Activated naive CD4-positive, alpha-beta T cell (primary cell): ENCODE measurements around the gene INTS11.

Experiments used
- DNase-seq, 4 experiments: peaks; one replicate each; lab custom pipeline; 2025; lab: John Stamatoyannopoulos, UW

INTS11 gene

DNA sequence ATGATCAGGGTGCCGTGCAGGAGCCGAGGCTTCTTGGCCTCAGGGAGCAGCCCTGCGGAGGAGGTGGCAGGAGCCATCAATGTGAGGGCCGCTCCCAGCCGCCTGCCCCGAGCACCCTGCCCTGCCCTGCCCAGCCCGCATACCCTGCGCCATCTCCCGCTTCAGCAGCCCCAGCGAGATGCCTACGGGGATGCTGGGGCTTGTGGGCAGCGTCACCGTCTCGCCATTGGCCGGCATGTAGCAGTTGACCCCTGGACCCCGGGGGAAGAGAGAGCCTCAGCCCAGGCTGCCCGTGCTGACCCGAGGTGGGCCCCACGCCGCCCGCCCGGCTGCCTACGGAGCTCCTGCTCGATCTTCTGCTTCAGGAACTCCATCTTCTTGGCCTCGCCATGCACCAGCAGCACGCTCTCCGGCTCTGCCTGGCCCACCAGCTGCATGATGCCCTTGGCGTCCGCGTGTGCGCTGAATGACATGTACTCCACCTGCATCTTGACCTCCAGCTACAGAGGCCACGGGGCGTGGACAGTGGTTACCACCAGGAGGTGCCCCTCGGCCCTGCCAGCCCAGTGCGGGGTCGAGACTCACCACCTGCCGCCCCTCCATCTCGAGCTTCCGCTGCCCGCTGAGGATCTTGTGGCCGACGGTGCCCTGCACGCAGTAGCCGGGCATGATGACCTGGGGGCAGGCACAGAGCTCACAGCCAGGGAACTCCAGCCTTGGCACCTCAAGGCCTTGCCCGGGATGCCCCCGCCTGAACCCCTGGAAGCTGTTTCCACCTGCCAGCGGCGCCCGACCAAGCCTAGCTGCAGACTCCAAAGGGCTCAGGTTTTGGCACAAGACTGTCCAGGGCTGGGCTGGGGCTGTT is 11.8 kb downstream of the INTS11 start:
- DNase-seq: no peak

DNA sequence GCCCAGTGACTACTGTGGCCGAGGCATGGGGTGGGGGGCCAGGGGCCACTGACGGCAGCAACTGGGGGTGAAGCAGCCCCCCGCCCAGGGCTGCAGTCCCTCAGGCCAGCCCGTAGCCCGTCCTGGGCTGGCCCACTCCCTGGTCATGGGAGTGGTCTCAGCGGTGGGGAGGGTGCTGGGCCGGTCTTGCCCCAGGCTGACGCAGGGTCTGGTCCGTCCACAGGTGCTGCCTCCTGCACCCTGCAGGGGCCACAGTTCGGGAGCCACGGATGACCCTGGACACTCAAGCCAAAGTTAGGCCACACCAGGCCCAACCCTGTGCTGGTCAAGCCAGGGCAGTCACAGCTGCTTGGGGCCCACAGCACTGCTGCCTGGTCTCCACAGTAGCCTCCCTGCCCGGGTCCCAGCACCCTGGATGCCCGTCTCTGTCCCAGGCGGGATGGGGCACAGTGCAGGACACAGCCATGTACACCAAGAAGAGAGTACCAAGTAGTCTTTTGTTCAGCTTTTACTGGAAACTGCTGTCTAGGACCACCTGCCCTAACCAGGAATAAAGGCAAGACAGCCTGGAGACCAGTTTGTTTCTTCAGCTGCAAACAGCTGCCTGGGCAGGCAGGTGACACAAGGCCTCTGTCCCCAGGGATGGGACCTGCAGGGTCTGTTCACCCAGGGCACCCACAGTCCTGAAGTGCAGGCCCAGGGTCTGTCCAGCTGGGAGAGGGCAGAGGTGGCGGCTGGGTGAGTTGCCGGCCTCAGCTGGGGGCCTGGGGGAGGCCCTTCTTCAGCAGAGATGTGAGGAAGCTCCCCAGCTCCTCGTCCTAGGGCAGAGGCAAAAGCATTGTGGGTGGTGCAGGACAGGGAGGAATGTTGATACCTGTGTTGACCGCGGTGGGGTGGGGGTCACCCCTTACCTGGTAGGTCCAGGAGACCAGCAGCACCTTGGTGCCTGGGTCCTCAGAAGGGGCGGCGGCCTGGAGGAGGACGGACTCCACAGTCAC is 13.1 kb downstream of the INTS11 start:
- no peak for DNase-seq

DNA sequence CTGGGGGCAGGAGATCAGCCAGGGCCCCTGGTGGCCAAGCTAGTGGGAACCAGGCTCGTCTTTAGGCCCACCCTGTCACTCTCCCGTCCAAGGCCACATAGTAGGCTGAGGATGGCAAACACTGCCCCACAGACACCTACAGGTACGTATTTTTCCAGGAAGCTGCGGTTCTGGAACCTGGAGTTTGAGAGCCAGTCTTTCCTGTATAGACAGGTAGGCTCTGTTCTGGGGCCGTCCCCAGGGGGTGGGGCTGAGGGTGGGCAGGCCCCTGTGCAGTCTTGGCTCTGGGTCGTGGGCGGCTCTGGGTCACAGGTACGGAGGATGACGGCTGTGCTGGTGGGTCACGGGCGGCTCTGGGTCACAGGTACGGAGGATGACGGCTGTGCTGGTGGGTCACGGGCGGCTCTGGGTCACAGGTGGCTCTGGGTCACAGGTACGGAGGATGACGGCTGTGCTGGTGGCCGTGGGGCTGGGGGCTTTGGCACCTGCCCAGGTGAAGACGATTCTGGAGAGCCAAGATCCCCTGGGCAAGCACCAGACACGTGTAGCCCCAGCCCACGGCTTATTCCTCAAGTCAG is 13.9 kb downstream of the INTS11 start:
- DNase-seq: no peak

DNA sequence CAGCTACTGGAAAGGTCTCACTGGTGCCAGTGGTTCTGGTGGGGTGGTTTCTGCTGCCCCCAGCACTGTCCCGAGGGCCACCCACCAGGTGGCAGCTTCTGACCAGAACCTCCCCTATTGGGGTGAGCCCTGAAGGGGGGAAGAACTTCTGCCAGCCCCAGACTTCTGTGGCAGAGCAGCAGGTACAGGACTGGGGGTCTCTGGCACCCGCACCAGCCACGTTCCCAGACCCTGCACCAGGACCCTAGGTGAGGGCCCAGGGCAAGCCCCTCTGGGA is 14.4 kb downstream of the INTS11 start:
- no peak for DNase-seq

DNA sequence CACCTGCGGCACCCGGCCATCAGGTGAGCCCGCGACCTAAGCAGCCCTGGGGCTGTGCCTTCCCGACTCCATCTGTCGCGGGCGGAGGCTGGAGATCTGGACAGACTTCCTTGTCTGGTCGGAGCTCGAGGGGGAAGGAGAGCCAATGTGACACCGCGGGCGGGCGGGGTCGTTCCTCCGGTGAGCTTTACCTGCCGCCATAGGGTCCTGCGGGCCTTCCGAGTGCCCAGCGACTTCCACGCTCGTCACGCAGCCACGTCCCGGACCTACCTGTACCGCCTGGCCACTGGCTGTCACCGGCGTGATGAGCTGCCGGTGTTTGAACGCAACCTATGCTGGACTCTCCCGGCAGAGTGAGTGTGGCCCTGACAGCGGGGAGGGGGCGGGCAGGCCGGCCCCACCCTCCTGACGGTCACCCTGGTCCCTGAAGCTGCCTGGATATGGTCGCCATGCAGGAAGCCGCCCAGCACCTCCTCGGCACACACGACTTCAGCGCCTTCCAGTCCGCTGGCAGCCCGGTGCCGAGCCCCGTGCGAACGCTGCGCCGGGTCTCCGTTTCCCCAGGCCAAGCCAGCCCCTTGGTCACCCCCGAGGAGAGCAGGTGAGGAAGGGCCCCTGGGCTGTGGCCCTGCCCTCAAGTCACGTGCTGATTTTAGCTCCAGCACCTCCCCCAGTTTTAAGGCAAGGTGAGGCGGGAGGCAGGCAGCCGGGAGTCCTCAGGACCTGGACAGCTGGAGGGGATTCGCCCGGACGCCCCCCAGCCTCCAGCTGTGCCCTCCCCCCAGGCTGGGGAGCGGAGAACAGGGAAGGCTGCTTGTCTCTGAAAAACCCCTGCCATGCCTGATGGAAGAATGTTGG is 15.0 kb downstream of the INTS11 start:
- no peak for DNase-seq

- no peak for DNase-seq
These were observed 15.7 kb downstream of the INTS11 start for GRCh38 chr1:1308756-1309250.

GRCh38 chr1:1307923-1308755 is 16.3 kb downstream of the INTS11 start, which contains the start of the genes ACAP3 and PUSL1:
Gene ACAP3 (minus strand): TSS chr1:1307930. CDS start chr1:1307815, 115 bp downstream.
Gene PUSL1 (plus strand): TSS chr1:1308597. CDS start chr1:1308644, 47 bp downstream.
- peak; percentile 80 to 89 (median 86) for DNase-seq

- no peak for DNase-seq
These were observed 17.1 kb downstream of the INTS11 start for GRCh38 chr1:1307261-1307922.

DNA sequence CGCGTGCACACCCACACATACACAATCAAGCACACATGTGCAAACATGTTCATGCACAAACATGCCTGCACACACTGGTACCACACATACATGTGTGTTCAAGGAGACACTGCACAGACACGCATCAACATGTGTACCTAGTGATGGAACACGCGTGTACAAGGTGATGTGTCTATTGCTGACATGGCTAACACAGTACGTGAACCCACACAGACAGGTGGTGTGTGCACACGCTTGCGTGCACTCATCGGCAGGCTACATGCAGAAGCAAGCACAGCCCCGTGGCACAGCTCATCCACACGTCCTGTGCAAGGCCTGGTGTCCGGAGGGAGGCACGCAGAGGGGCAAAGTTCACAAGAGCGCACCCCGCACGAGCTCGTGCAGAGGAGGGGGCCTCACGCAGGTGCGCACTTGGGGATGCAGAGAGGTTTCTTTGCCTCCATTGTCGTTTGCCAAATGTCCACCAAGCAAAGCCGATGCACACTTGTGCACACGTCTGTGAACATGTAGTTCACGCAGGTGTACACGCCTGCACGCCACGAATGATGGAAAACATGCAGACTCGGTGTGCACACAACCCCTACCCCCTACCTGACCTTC is 17.7 kb downstream of the INTS11 start:
- DNase-seq: no peak

GRCh38 chr1:1306070-1306660 is 18.3 kb downstream of the INTS11 start:
- no peak for DNase-seq

GRCh38 chr1:1305300-1306069 is 19.0 kb downstream of the INTS11 start:
- peak in 2 of 4 experiments; percentile 54 to 76 for DNase-seq

DNA sequence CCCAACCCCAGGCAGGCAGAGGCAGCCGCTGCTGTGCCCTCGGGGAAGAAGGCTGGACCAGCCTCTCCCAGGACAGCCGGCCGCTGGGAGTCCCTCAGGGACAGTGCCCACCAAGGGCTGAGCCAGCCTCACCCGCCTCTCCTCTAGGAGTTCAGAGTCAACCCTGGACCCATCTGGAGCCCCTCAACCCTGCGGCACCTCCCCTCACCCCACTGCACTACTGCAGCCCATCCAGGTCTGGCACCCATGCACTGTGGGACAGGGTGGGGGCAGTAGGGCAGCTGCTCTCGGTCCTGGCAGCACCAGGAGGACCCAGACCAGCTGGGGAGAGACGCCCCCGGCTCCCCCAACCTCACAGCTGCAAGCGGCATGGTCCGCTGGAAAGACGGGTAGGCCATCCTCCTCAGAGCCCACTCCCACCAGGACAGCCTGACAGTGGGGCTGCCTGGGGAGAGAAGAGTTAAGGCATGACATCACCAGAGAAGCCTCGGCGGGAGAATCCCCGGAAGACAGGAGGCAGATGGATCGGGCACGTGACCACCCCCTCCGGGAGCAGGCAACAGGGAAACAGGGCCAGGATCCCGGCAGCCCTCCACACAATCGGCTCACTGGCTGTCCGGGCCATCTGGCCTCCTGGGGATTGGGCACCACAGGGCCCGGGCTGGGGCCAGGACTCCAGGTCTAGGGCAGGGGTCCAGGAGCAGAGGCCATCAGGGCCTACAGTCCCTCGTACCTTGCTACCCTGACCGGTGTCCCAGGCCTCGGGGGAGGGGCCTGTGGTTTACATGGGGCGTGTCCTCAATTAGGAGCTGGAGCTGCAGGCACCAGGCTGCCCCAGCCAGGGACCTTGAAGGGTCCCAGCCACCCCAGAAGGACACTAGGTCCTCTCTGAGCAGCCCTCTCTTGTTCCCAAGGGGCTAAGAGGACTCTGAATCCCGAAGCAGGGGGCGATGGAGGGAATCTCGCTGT is 19.8 kb downstream of the INTS11 start:
- DNase-seq: no peak

DNA sequence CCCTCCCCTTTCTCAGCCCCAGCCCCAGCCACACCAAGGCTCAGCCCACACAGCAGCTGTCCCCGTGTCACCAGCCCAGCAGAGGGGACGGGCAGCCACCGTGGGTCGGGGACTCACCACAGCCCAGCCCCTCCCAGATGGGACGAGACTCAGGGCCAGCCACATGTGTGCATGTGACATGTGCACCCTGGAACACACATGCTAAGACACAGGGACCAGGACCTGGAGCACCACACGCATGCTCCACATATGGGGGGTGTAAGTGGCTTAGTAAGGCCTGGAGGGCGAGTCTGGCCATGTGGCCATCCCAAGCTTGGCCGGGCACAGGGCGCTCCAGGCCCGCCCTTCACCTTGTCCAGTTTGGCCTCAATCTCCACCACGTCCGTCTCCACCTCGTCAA is 20.7 kb downstream of the INTS11 start:
- DNase-seq: no peak

- DNase-seq: no peak
These were observed 21.4 kb downstream of the INTS11 start for GRCh38 chr1:1302951-1303509.

DNA sequence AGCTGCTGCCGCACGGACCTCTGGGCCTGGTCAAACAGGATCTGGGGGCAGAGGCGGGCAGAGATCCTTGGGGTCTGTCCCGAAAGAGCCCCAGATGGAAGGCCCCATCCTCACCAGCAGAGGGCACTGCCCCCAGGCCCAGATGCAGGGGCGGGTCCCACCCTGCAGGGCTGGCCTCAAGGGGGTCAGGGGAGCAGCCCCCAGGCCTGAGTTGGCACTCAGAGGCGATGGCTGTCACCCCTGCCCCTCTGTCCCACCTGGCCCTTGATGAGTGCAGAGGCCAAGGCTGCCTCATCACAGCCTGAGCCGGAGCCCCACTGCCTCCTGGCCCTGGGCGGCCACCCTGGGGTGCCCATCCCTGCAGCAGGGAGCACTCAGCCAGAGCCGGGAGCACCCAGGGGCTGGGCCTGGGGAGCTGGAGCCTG is 22.4 kb downstream of the INTS11 start:
- no peak for DNase-seq

GRCh38 chr1:1300352-1300739 is 24.1 kb downstream of the INTS11 start:
- no peak for DNase-seq
